Measurements from ENCODE around the gene STMN1.

GRCh38 chr1:25858494-25858893 lies 47.7 kb downstream of the STMN1 start:
- TF ChIP-seq, protein P1, sequence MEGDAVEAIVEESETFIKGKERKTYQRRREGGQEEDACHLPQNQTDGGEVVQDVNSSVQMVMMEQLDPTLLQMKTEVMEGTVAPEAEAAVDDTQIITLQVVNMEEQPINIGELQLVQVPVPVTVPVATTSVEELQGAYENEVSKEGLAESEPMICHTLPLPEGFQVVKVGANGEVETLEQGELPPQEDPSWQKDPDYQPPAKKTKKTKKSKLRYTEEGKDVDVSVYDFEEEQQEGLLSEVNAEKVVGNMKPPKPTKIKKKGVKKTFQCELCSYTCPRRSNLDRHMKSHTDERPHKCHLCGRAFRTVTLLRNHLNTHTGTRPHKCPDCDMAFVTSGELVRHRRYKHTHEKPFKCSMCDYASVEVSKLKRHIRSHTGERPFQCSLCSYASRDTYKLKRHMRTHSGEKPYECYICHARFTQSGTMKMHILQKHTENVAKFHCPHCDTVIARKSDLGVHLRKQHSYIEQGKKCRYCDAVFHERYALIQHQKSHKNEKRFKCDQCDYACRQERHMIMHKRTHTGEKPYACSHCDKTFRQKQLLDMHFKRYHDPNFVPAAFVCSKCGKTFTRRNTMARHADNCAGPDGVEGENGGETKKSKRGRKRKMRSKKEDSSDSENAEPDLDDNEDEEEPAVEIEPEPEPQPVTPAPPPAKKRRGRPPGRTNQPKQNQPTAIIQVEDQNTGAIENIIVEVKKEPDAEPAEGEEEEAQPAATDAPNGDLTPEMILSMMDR (conservative IDR thresholded peaks at IDR 0.05), result no peak
- TF ChIP-seq ZFX (IDR thresholded peaks at IDR 0.05), result no peak
